ENCODE results near the gene CNTN5.

The CNTN5 gene

GRCh38 chr11:100061006-100061405 is 1040.3 kb downstream of the CNTN5 start:
- no peak overlapping the region for H3K23ac ChIP-seq (ENCODE audit: low read length in 2 of 2)
- no peak overlapping the region for H3K18ac ChIP-seq (ENCODE audit: low read depth in 1 of 2, low read length in 2 of 2)
- H3K79me1 ChIP-seq (replicated peaks; ENCODE audit: low read length, poor library complexity, severe bottlenecking) = no peaks in the 10 kb centered on the region
- no peak overlapping the region for H2BK120ac ChIP-seq (ENCODE audit: low read depth, low read length)
- no peak overlapping the region for H3K14ac ChIP-seq (ENCODE audit: low read length in 2 of 2)
- no peak overlapping the region for H4K8ac ChIP-seq (ENCODE audit: low read length)
- H3K36me3 ChIP-seq (ENCODE audit: control insufficient read depth in 1 of 2, insufficient read depth in 2 of 2, low read depth in 1 of 2, low read length in 2 of 2) = no peaks in the 10 kb centered on the region
- H3K4me1 ChIP-seq (ENCODE audit: control insufficient read depth, insufficient read depth, low read depth, low read length) = peaks cover 2% of the 10 kb centered on the region
- no peak overlapping the region for H2BK15ac ChIP-seq (ENCODE audit: low read depth, poor library complexity, severe bottlenecking)
- H2AFZ ChIP-seq (ENCODE audit: low read depth, low read length) = no peak overlapping the region
- H3K4me2 ChIP-seq (ENCODE audit: low read length, poor library complexity, severe bottlenecking) = no peak overlapping the region
- H2AK5ac ChIP-seq (ENCODE audit: low read length, severe bottlenecking) = no peak overlapping the region
- H2BK12ac ChIP-seq (ENCODE audit: low read length in 2 of 2) = no peak overlapping the region
- H3K27ac ChIP-seq (ENCODE audit: low read length, poor library complexity, severe bottlenecking) = no peak overlapping the region
- no peaks in the 10 kb centered on the region for H3K9me3 ChIP-seq (ENCODE audit: control insufficient read depth, low read length)
- no peak overlapping the region for H3K4ac ChIP-seq (ENCODE audit: low read depth in 1 of 2, low read length in 2 of 2)
- no peak for DNase-seq
- H3K4me3 ChIP-seq (ENCODE audit: insufficient read depth in 1 of 2, low read depth in 1 of 2, low read length in 2 of 2) = no peak overlapping the region
- H4K91ac ChIP-seq (ENCODE audit: low read length) = no peak overlapping the region
- WGBS = 94% methylated on average over 8 of the region's 9 CpGs
- no peaks in the 10 kb centered on the region for H3K27me3 ChIP-seq (ENCODE audit: control insufficient read depth in 1 of 2, insufficient read depth in 1 of 2, low read length in 2 of 2)
- no peak overlapping the region for H3K9ac ChIP-seq (ENCODE audit: low read length)
- H2BK5ac ChIP-seq (ENCODE audit: low read depth, low read length, poor library complexity, severe bottlenecking) = no peak overlapping the region

DNA sequence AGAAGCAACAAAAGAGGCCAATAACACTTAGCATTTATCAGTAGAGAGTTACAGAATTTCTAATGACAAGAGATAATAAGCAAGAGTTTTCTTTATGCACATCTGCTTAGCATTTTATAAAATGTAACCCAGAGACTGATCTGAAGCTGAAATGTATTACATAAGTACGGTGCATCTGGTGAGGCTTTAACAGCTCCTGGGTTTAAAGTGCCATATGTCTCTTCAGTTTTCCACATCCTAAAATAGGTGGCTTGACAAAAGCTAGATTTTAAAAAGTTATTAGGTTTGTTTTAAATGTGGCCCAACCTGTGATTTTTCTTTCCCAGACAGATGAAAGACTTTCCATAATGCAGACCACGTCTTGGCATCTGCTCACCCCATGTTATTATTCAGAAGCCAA is 1045.7 kb downstream of the CNTN5 start:
- no peak overlapping the region for H4K8ac ChIP-seq (ENCODE audit: low read length)

DNA sequence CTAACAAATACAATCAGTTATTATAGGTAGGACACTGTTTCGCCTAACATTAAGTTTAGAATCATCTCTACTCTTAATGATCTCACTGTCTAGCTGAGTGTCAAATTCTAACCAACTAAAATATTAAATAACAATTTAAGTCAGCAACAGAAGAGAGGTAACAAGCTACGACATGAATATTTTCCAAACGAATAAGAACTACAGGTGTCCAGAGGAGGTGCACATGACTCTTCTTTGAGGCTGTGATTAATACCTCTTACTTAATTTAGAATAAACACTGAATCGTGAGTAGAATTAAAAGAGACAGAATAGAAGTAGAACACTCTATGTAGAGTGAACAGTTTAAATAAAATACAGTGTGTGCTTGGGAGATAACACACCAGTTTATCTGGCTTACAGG is 1047.4 kb downstream of the CNTN5 start:
- no peak overlapping the region for H3K4ac ChIP-seq (ENCODE audit: low read depth in 1 of 2, low read length in 2 of 2)

More for the DNA sequence above, 1045.7 kb downstream of the CNTN5 start:
- no peaks in the 10 kb centered on the region for H3K27me3 ChIP-seq (ENCODE audit: control insufficient read depth in 1 of 2, insufficient read depth in 1 of 2, low read length in 2 of 2)
- no peaks in the 10 kb centered on the region for H3K79me1 ChIP-seq (replicated peaks; ENCODE audit: low read length, poor library complexity, severe bottlenecking)
- H2BK12ac ChIP-seq (ENCODE audit: low read length in 2 of 2) = no peak overlapping the region
- H2BK5ac ChIP-seq (ENCODE audit: low read depth, low read length, poor library complexity, severe bottlenecking) = no peak overlapping the region
- no peak overlapping the region for H4K91ac ChIP-seq (ENCODE audit: low read length)
- no peak overlapping the region for H3K27ac ChIP-seq (ENCODE audit: low read length, poor library complexity, severe bottlenecking)
- no peak overlapping the region for H2BK120ac ChIP-seq (ENCODE audit: low read depth, low read length)
- no peak overlapping the region for H3K9ac ChIP-seq (ENCODE audit: low read length)
- no peak overlapping the region for H2BK15ac ChIP-seq (ENCODE audit: low read depth, poor library complexity, severe bottlenecking)
- no peaks in the 10 kb centered on the region for H3K4me1 ChIP-seq (ENCODE audit: control insufficient read depth, insufficient read depth, low read depth, low read length)
- no peak for DNase-seq
- WGBS = 100% methylated on average over 1 of the region's 2 CpGs
- H3K14ac ChIP-seq (ENCODE audit: low read length in 2 of 2) = no peak overlapping the region
- no peak overlapping the region for H3K4me3 ChIP-seq (ENCODE audit: insufficient read depth in 1 of 2, low read depth in 1 of 2, low read length in 2 of 2)
- no peak overlapping the region for H3K4ac ChIP-seq (ENCODE audit: low read depth in 1 of 2, low read length in 2 of 2)
- H2AK5ac ChIP-seq (ENCODE audit: low read length, severe bottlenecking) = no peak overlapping the region
- H3K18ac ChIP-seq (ENCODE audit: low read depth in 1 of 2, low read length in 2 of 2) = no peak overlapping the region
- H3K4me2 ChIP-seq (ENCODE audit: low read length, poor library complexity, severe bottlenecking) = no peak overlapping the region
- H3K36me3 ChIP-seq (ENCODE audit: control insufficient read depth in 1 of 2, insufficient read depth in 2 of 2, low read depth in 1 of 2, low read length in 2 of 2) = no peaks in the 10 kb centered on the region
- H3K23ac ChIP-seq (ENCODE audit: low read length in 2 of 2) = no peak overlapping the region
- H3K9me3 ChIP-seq (ENCODE audit: control insufficient read depth, low read length) = no peaks in the 10 kb centered on the region
- no peak overlapping the region for H2AFZ ChIP-seq (ENCODE audit: low read depth, low read length)

GRCh38 chr11:100072131-100072530 is 1051.4 kb downstream of the CNTN5 start:
- no peak overlapping the region for H3K14ac ChIP-seq (ENCODE audit: low read length in 2 of 2)
- no peak overlapping the region for H2AK5ac ChIP-seq (ENCODE audit: low read length, severe bottlenecking)
- H2BK12ac ChIP-seq (ENCODE audit: low read length in 2 of 2) = no peak overlapping the region
- H3K4me2 ChIP-seq (ENCODE audit: low read length, poor library complexity, severe bottlenecking) = no peak overlapping the region
- no peaks in the 10 kb centered on the region for H3K9me3 ChIP-seq (ENCODE audit: control insufficient read depth, low read length)
- H4K91ac ChIP-seq (ENCODE audit: low read length) = no peak overlapping the region
- H3K27ac ChIP-seq (ENCODE audit: low read length, poor library complexity, severe bottlenecking) = no peak overlapping the region
- no peak overlapping the region for H3K9ac ChIP-seq (ENCODE audit: low read length)
- H3K79me1 ChIP-seq (replicated peaks; ENCODE audit: low read length, poor library complexity, severe bottlenecking) = no peaks in the 10 kb centered on the region
- no peak overlapping the region for H2AFZ ChIP-seq (ENCODE audit: low read depth, low read length)
- H4K8ac ChIP-seq (ENCODE audit: low read length) = no peak overlapping the region
- H2BK15ac ChIP-seq (ENCODE audit: low read depth, poor library complexity, severe bottlenecking) = no peak overlapping the region
- H2BK120ac ChIP-seq (ENCODE audit: low read depth, low read length) = no peak overlapping the region
- no peak overlapping the region for H3K23ac ChIP-seq (ENCODE audit: low read length in 2 of 2)
- H3K18ac ChIP-seq (ENCODE audit: low read depth in 1 of 2, low read length in 2 of 2) = no peak overlapping the region
- no peaks in the 10 kb centered on the region for H3K4me1 ChIP-seq (ENCODE audit: control insufficient read depth, insufficient read depth, low read depth, low read length)
- H3K27me3 ChIP-seq (ENCODE audit: control insufficient read depth in 1 of 2, insufficient read depth in 1 of 2, low read length in 2 of 2) = no peaks in the 10 kb centered on the region
- DNase-seq = no peak
- no peak overlapping the region for H2BK5ac ChIP-seq (ENCODE audit: low read depth, low read length, poor library complexity, severe bottlenecking)
- H3K4me3 ChIP-seq (ENCODE audit: insufficient read depth in 1 of 2, low read depth in 1 of 2, low read length in 2 of 2) = no peak overlapping the region
- H3K4ac ChIP-seq (ENCODE audit: low read depth in 1 of 2, low read length in 2 of 2) = no peak overlapping the region
- H3K36me3 ChIP-seq (ENCODE audit: control insufficient read depth in 1 of 2, insufficient read depth in 2 of 2, low read depth in 1 of 2, low read length in 2 of 2) = no peaks in the 10 kb centered on the region

More for the DNA sequence above, 1047.4 kb downstream of the CNTN5 start:
- no peak overlapping the region for H2BK15ac ChIP-seq (ENCODE audit: low read depth, poor library complexity, severe bottlenecking)
- H2BK5ac ChIP-seq (ENCODE audit: low read depth, low read length, poor library complexity, severe bottlenecking) = no peak overlapping the region
- H3K18ac ChIP-seq (ENCODE audit: low read depth in 1 of 2, low read length in 2 of 2) = no peak overlapping the region
- no peak overlapping the region for H3K4me3 ChIP-seq (ENCODE audit: insufficient read depth in 1 of 2, low read depth in 1 of 2, low read length in 2 of 2)
- no peaks in the 10 kb centered on the region for H3K79me1 ChIP-seq (replicated peaks; ENCODE audit: low read length, poor library complexity, severe bottlenecking)
- H3K4me1 ChIP-seq (ENCODE audit: control insufficient read depth, insufficient read depth, low read depth, low read length) = no peaks in the 10 kb centered on the region
- H4K8ac ChIP-seq (ENCODE audit: low read length) = no peak overlapping the region
- no peaks in the 10 kb centered on the region for H3K36me3 ChIP-seq (ENCODE audit: control insufficient read depth in 1 of 2, insufficient read depth in 2 of 2, low read depth in 1 of 2, low read length in 2 of 2)
- no peak overlapping the region for H2BK120ac ChIP-seq (ENCODE audit: low read depth, low read length)
- 78% methylated on average over 2 of the region's 4 CpGs for WGBS
- no peak for DNase-seq
- H3K9me3 ChIP-seq (ENCODE audit: control insufficient read depth, low read length) = no peaks in the 10 kb centered on the region
- no peak overlapping the region for H3K4me2 ChIP-seq (ENCODE audit: low read length, poor library complexity, severe bottlenecking)
- no peak overlapping the region for H3K14ac ChIP-seq (ENCODE audit: low read length in 2 of 2)
- no peaks in the 10 kb centered on the region for H3K27me3 ChIP-seq (ENCODE audit: control insufficient read depth in 1 of 2, insufficient read depth in 1 of 2, low read length in 2 of 2)
- H2AK5ac ChIP-seq (ENCODE audit: low read length, severe bottlenecking) = no peak overlapping the region
- no peak overlapping the region for H4K91ac ChIP-seq (ENCODE audit: low read length)
- no peak overlapping the region for H3K27ac ChIP-seq (ENCODE audit: low read length, poor library complexity, severe bottlenecking)
- H2AFZ ChIP-seq (ENCODE audit: low read depth, low read length) = no peak overlapping the region
- no peak overlapping the region for H3K23ac ChIP-seq (ENCODE audit: low read length in 2 of 2)
- H3K9ac ChIP-seq (ENCODE audit: low read length) = no peak overlapping the region
- H2BK12ac ChIP-seq (ENCODE audit: low read length in 2 of 2) = no peak overlapping the region

All from mesenchymal stem cell (in vitro differentiated cells and primary cell).